Testis (tissue), 3 donors: ENCODE results near the gene CDH11. TPM values are rescaled to one million over a fixed set of nuclear protein-coding genes. Genes with fewer than 3 reads are reported as not detected.

Experiments used
- DNase-seq: peaks from one replicate; pipeline ENCODE4 v3.0.0-alpha.2; 2019
- H3K27ac ChIP-seq, 2 donors: fragments of 200-600 bp; sonication (generic); one replicate each; pipeline ENCODE4 v1.5.1; 2019
- H3K27me3 ChIP-seq: fragments of 200-600 bp; sonication (generic); one replicate; pipeline ENCODE4 v1.5.1; 2019
- H3K36me3 ChIP-seq: fragments of 200-600 bp; sonication (generic); one replicate; pipeline ENCODE4 v1.5.1; 2017; ENCODE audit warnings: low read depth; ENCODE audit errors: missing control alignments
- H3K4me1 ChIP-seq: fragments of 200-600 bp; sonication (generic); one replicate; pipeline ENCODE4 v1.5.1; 2019
- H3K4me3 ChIP-seq, 2 donors: fragments of 200-600 bp; sonication (generic); one replicate each; pipeline ENCODE4 v1.5.1; 2017 to 2019
- H3K9me3 ChIP-seq: fragments of 200-600 bp; sonication (generic); one replicate; pipeline ENCODE4 v1.5.1; 2017
- CTCF ChIP-seq, 3 experiments: fragments of 450-650 bp in 2 of 3; fragments of 200-600 bp in 1 of 3; sonication (generic) in 1 of 3; IDR thresholded peaks; one replicate each; pipeline ENCODE4 v1.5.1; 2016 to 2019; ENCODE audit warnings: antibody characterized with exemption in 3 of 3, mild to moderate bottlenecking in 2 of 3, moderate library complexity in 1 of 3
- POLR2A ChIP-seq: fragments of 450-650 bp; IDR thresholded peaks from one replicate; pipeline ENCODE4 v1.6.1; 2017; ENCODE audit warnings: antibody characterized with exemption, mild to moderate bottlenecking, moderate library complexity
- WGBS, 2 donors: methylation state at CpG; one replicate each; pipeline ENCODE4 v1.1.5; 2018; 5-methylcytosine and 5-hydroxymethylcytosine counted together
- intact Hi-C: fragments of 100-400 bp; cut with DNase I; formaldehyde crosslinking; loops from one replicate; pipeline ENCODE4 v1.15.1; 2023; ENCODE audit warnings: low total_unique reads
- polyA plus RNA-seq: library from polyadenylated mRNA; stranded (reverse); fragments of 350-450 nt; fragmentation: Illumina TruSeq; extraction: RNeasy Lipid Tissue Mini Kit (QIAGEN cat#74804); gene quantifications from one replicate; pipeline ENCODE4 v1.2.3, GENCODE V29; 2014; ENCODE audit warnings: low read depth, low replicate concordance; ENCODE audit not compliant: insufficient read depth
- total RNA-seq, 2 donors: library from RNA; depleted of rRNA; stranded (reverse); fragments of >200 nt; gene quantifications; one replicate each; pipeline ENCODE4 v1.2.3, GENCODE V29; 2016

Gene CDH11
- total and polyA plus RNA-seq, 3 donors from 2014 or later = 24.0 to 32.8 (median 32.5) TPM

- no peaks in the 10 kb centered on the region for H3K4me1 ChIP-seq
- no peak for TF ChIP-seq POLR2A
- no peak for TF ChIP-seq CTCF (IDR thresholded peaks at IDR 0.05)
- no peak for DNase-seq
- no peaks in the 10 kb centered on the region for H3K36me3 ChIP-seq
- H3K27me3 ChIP-seq = no peaks in the 10 kb centered on the region
- no peak overlapping the region for H3K4me3 ChIP-seq
- no peak overlapping the region for H3K27ac ChIP-seq
- WGBS, 2 donors = 64 to 69% methylated on average over 6 of the region's 6 CpGs
- intact Hi-C loops = no loop called here
- H3K9me3 ChIP-seq = no peaks in the 10 kb centered on the region
Measured at GRCh38 chr16:64968539-64968938, 153.3 kb downstream of the CDH11 start.

- Histone ChIP-seq H3K9me3 (no peaks in the 10 kb centered on the region), H3K4me3 (no peak overlapping the region), H3K27ac (no peak overlapping the region), H3K27me3 (no peaks in the 10 kb centered on the region), H3K36me3 (no peaks in the 10 kb centered on the region), H3K4me1 (no peaks in the 10 kb centered on the region)
- TF ChIP-seq CTCF (IDR thresholded peaks at IDR 0.05) (no peak), POLR2A (no peak)
- DNase-seq = no peak
- intact Hi-C loops = no loop called here
- whole genome bisulfite sequencing, 2 donors = 68 to 69% methylated on average over 3 of the region's 3 CpGs
Measured at GRCh38 chr16:64964126-64964540, 157.7 kb downstream of the CDH11 start.

GRCh38 chr16:64962786-64963185, 159.1 kb downstream of the CDH11 start:
- H3K27me3 ChIP-seq = no peaks in the 10 kb centered on the region
- H3K36me3 ChIP-seq = no peaks in the 10 kb centered on the region
- intact Hi-C loops = no loop called here
- H3K4me1 ChIP-seq = no peaks in the 10 kb centered on the region
- no peak overlapping the region for H3K27ac ChIP-seq
- WGBS, 2 donors = 61 to 72% methylated on average over 2 of the region's 2 CpGs
- H3K9me3 ChIP-seq = no peaks in the 10 kb centered on the region
- H3K4me3 ChIP-seq = no peak overlapping the region
- no peak for TF ChIP-seq POLR2A
- no peak for TF ChIP-seq CTCF (IDR thresholded peaks at IDR 0.05)
- DNase-seq = no peak

- TF ChIP-seq CTCF (IDR thresholded peaks at IDR 0.05) = no peak
- no peak for TF ChIP-seq POLR2A
- 65 to 76% methylated on average over 3 of the region's 3 CpGs for WGBS, 2 donors
- Histone ChIP-seq H3K4me1 (no peaks in the 10 kb centered on the region), H3K9me3 (no peaks in the 10 kb centered on the region), H3K4me3 (no peak overlapping the region), H3K27me3 (no peaks in the 10 kb centered on the region), H3K27ac (no peak overlapping the region), H3K36me3 (no peaks in the 10 kb centered on the region)
- intact Hi-C loops = no loop called here
- no peak for DNase-seq
Measured at GRCh38 chr16:64957246-64957645, 164.6 kb downstream of the CDH11 start.

- H3K4me1 ChIP-seq = no peaks in the 10 kb centered on the region
- H3K4me3 ChIP-seq = no peak overlapping the region
- no peak for DNase-seq
- no peaks in the 10 kb centered on the region for H3K9me3 ChIP-seq
- TF ChIP-seq POLR2A (no peak), CTCF (IDR thresholded peaks at IDR 0.05) (no peak)
- H3K27ac ChIP-seq = no peak overlapping the region
- intact Hi-C loops = no loop called here
- H3K36me3 ChIP-seq = no peaks in the 10 kb centered on the region
- H3K27me3 ChIP-seq = no peaks in the 10 kb centered on the region
Measured at GRCh38 chr16:64952177-64952576, 169.7 kb downstream of the CDH11 start.
